Gastroesophageal sphincter (tissue), 4 donors: Measurements from ENCODE around the gene MFSD6. TPM values are rescaled to one million over a fixed set of nuclear protein-coding genes. Genes with fewer than 3 reads are reported as not detected.
A peak's percentile ranks its signal among the peaks of the same experiment; 100 is the strongest.

ENCODE experiments used
- ATAC-seq: fragments of 150-250 bp; one replicate; pipeline ENCODE4 v1.9.1; 2016; ENCODE audit warnings: mild to moderate bottlenecking, moderate library complexity
- H3K27ac ChIP-seq, 4 donors: fragments of 200-600 bp; sonication (generic) in 3 of 4; 1 replicate in 3 of 4; 2 replicates in 1 of 4; pipeline ENCODE4 v1.5.1; 2016 to 2019
- H3K27me3 ChIP-seq: fragments of 200-600 bp; sonication (generic); one replicate; pipeline ENCODE4 v1.5.1; 2019
- H3K36me3 ChIP-seq, 2 donors: fragments of 200-600 bp; sonication (generic); one replicate each; pipeline ENCODE4 v1.5.1; 2019; ENCODE audit warnings: control low read depth in 1 of 2
- H3K4me1 ChIP-seq, 3 donors: fragments of 200-600 bp; sonication (generic); 1 replicate in 2 of 3; 2 replicates in 1 of 3; pipeline ENCODE4 v1.5.1; 2016 to 2019; ENCODE audit warnings: control low read depth in 2 of 3
- H3K4me3 ChIP-seq, 2 donors: fragments of 200-600 bp; sonication (generic); one replicate each; pipeline ENCODE4 v1.5.1; 2019; ENCODE audit warnings: mild to moderate bottlenecking in 1 of 2, moderate library complexity in 1 of 2
- H3K9me3 ChIP-seq, 3 donors: fragments of 200-600 bp; sonication (generic); one replicate each; pipeline ENCODE4 v1.5.1; 2017 to 2019; ENCODE audit warnings: control low read depth in 2 of 3
- EP300 ChIP-seq: sonication (generic); formaldehyde crosslinking; IDR thresholded peaks from one replicate; pipeline ENCODE4 v1.6.1; 2017; ENCODE audit warnings: antibody characterized with exemption, mild to moderate bottlenecking
- POLR2A ChIP-seq, 2 donors: fragments of 450-650 bp; IDR thresholded peaks; one replicate each; pipeline ENCODE4 v1.6.1; 2017; ENCODE audit warnings: antibody characterized with exemption in 2 of 2, mild to moderate bottlenecking in 2 of 2, moderate library complexity in 1 of 2
- POLR2AphosphoS5 ChIP-seq: sonication (generic); formaldehyde crosslinking; IDR thresholded peaks from one replicate; pipeline ENCODE4 v1.6.1; 2017; ENCODE audit warnings: antibody characterized with exemption
- WGBS, 2 donors: methylation state at CpG; one replicate each; pipeline ENCODE4 v1.1.5; 2018; ENCODE audit warnings: low coverage in 1 of 2; 5-methylcytosine and 5-hydroxymethylcytosine counted together
- total RNA-seq, 4 donors: library from RNA; depleted of rRNA; stranded (reverse); fragments of >200 nt; gene quantifications; one replicate each; pipeline ENCODE4 v1.1.0, GENCODE V29; 2016
- TF ChIP-seq, protein P1 (sequence below), 4 experiments: fragments of 200-600 bp in 2 of 4; fragments of 450-650 bp in 2 of 4; sonication (generic) in 1 of 4; IDR thresholded peaks; one replicate each; pipeline ENCODE4 v1.5.1; 2017 to 2019; ENCODE audit warnings: antibody characterized with exemption in 4 of 4, mild to moderate bottlenecking in 2 of 4, moderate library complexity in 2 of 4

MFSD6 gene
- total RNA-seq, 4 donors from 2014 or later = 80.2 to 176 (median 143) TPM

DNA sequence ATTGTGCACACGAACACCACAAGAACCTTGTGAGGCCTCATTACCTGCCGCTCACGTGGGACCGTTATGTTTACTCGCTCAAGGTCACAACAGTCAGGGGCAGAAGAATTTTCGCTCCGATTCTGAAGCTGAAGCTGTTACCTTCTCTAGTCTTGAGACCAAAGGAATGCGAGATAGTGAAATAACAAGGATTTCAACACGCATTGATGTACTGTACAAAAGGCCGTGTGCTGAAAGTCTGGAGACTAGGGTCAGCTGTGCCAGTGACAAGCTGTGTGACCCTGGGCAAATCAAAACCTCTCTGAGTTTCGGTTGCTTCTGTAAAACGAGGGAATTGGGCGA is 125.8 kb downstream of the MFSD6 start:
- ATAC-seq = peak; percentile 40
- peak overlapping the region; percentile 73 to 80 for H3K4me3 ChIP-seq
- TF ChIP-seq POLR2A (IDR thresholded peaks at IDR 0.05) (no peak), EP300 (no peak), POLR2AphosphoS5 (no peak)
- TF ChIP-seq, protein P1, sequence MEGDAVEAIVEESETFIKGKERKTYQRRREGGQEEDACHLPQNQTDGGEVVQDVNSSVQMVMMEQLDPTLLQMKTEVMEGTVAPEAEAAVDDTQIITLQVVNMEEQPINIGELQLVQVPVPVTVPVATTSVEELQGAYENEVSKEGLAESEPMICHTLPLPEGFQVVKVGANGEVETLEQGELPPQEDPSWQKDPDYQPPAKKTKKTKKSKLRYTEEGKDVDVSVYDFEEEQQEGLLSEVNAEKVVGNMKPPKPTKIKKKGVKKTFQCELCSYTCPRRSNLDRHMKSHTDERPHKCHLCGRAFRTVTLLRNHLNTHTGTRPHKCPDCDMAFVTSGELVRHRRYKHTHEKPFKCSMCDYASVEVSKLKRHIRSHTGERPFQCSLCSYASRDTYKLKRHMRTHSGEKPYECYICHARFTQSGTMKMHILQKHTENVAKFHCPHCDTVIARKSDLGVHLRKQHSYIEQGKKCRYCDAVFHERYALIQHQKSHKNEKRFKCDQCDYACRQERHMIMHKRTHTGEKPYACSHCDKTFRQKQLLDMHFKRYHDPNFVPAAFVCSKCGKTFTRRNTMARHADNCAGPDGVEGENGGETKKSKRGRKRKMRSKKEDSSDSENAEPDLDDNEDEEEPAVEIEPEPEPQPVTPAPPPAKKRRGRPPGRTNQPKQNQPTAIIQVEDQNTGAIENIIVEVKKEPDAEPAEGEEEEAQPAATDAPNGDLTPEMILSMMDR (IDR thresholded peaks at IDR 0.05) = no peak
- H3K4me1 ChIP-seq = peaks cover 0 to 42% (median 3%) of the 10 kb centered on the region in 3 donors
- no peaks in the 10 kb centered on the region for H3K27me3 ChIP-seq
- peaks cover 0 to 18% (median 0%) of the 10 kb centered on the region in 3 donors for H3K9me3 ChIP-seq
- H3K36me3 ChIP-seq = no peaks in the 10 kb centered on the region
- 0 to 4% methylated on average over 5 of the region's 13 CpGs for WGBS, 2 donors
- H3K27ac ChIP-seq = peak overlapping the region; percentile 87 to 95 (median 94)

DNA sequence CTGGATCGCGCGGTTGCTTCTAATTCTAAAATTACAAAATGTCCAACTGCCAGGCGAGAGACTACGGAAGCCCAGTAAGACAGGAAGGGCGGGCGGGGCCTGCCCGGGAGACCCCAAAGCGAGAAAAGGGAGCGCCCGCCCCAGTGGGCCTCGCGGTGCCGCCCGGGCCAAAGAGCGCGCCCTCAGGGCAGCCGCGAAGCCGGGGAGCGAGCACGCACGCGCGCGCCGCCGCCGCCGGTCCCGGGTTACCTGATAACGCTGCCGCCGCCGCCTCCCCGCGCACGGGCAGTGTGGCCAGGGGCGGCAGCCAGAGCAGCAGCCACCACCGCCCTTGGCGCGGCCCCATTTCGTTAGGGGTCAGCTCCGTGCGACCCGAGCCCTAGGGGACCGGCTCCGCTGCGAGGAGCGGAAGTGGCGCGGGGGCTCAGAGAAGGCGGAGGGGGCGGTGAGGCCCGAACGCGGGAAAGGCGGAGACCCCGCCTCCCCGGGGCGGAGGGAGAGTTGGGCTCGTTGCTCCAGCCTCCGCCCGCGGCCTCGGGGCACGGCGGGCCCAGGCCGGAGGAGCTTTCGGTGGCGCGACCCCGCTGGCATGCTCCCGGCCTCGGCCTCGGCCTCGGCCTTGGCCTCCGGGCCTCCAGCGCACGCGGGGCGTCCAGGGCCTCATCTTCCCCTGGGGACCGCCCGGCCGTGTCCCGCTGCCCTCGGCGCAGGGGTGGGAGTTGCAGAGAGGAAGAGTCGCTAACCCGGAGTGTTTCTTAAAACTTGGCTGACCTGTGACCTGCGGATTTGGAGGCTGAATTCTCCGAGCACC is 126.4 kb downstream of the MFSD6 start, which contains the start of gene NEMP2:
Gene NEMP2 (minus strand): TSS at position 413 of the 811 bp plus-strand sequence. CDS start 67 bp downstream, at position 346.
- Histone ChIP-seq H3K27me3 (no peaks in the 10 kb centered on the region), H3K27ac (peak within 1 kb of the TSS; percentile 87 to 95 (median 94)), H3K4me1 (peaks cover 0 to 37% (median 3%) of the 10 kb centered on the region in 3 donors), H3K9me3 (peaks cover 0 to 24% (median 0%) of the 10 kb centered on the region in 3 donors), H3K36me3 (no peaks in the 10 kb centered on the region), H3K4me3 (peak within 1 kb of the TSS; percentile 73 to 80)
- peak; percentile 85 for ATAC-seq
- 0% methylated on average over 3 to 4 of the region's 92 CpGs for WGBS, 2 donors
- peak; percentile 77 to 78 for TF ChIP-seq POLR2A (IDR thresholded peaks at IDR 0.05)
- no peak for TF ChIP-seq EP300
- TF ChIP-seq, protein P1 (IDR thresholded peaks at IDR 0.05) = peak in 1 of 4 experiments; percentile 43
- peak; percentile 44 for TF ChIP-seq POLR2AphosphoS5

DNA sequence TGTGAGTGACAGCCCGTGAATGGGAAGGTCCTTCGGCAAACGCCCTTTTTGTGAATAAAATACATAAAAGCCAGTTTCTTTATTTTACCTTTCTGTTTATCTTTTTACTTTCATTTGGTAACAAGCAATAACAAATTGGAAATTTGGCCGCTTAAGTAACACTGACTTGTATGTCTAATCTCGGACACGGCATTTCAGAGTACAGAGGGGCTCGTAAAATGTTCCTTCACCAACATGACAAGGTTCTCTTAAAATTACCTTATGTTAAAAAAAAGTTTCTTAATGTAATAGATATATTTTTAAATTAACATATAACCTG is 126.9 kb downstream of the MFSD6 start:
- H3K36me3 ChIP-seq = no peaks in the 10 kb centered on the region
- H3K4me1 ChIP-seq = peaks cover 0 to 31% (median 3%) of the 10 kb centered on the region in 3 donors
- TF ChIP-seq EP300 (no peak), POLR2AphosphoS5 (no peak), POLR2A (IDR thresholded peaks at IDR 0.05) (no peak)
- TF ChIP-seq, protein P1 (IDR thresholded peaks at IDR 0.05) = no peak
- peak overlapping the region; percentile 73 to 80 for H3K4me3 ChIP-seq
- no peaks in the 10 kb centered on the region for H3K27me3 ChIP-seq
- no peak for ATAC-seq
- H3K9me3 ChIP-seq = peaks cover 0 to 30% (median 0%) of the 10 kb centered on the region in 3 donors
- peak overlapping the region; percentile 87 to 95 (median 94) for H3K27ac ChIP-seq
- WGBS, 2 donors = 0 to 1% methylated on average over 4 to 7 of the region's 7 CpGs

DNA sequence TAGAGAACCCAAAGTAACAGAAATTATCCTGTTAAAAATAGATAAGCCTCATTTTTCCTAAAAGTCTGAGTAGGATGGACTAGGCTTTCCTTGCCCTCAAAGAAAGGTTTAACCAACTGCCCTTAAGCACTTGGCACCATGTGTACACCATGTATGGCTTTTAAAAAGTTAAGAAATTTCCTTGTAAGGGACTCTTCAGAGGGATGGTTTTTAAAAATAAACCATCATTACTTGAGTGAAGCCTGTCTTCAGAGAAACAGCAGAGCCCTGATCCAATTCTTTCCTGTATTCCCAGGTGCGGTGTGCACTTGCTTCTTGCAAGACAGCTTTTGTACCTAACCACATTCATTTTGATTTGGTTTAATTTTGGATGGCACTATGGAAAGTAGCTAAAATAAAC is 127.4 kb downstream of the MFSD6 start:
- 15 to 33% methylated on average over 1 of the region's 1 CpG for WGBS, 2 donors
- TF ChIP-seq POLR2AphosphoS5 (no peak), POLR2A (IDR thresholded peaks at IDR 0.05) (no peak), EP300 (no peak)
- TF ChIP-seq, protein P1 (IDR thresholded peaks at IDR 0.05) = no peak
- Histone ChIP-seq H3K27me3 (no peaks in the 10 kb centered on the region), H3K36me3 (no peaks in the 10 kb centered on the region), H3K4me3 (peak overlapping the region; percentile 73 to 80), H3K9me3 (peaks cover 0 to 35% (median 0%) of the 10 kb centered on the region in 3 donors), H3K27ac (peak overlapping the region; percentile 87 to 95 (median 94)), H3K4me1 (peaks cover 0 to 28% (median 3%) of the 10 kb centered on the region in 3 donors)
- ATAC-seq = no peak

DNA sequence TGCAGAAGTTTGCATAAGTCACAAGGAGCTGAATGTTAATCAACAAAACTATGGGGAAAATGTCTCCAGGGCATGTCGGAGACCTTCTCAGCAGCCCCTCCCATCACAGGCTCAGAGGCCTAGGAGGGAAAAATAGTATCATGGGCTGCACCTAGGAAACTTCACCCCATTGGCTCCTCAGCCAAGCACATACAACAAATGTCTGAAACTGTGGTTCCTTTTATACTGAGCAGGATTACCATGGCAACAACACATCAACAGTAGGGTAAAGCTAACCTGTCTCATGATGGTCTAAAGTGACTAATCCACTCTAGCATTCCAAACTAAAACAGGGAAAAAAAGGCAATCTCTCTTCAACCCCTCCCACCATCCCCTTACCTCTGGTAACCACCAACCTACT is 129.6 kb downstream of the MFSD6 start:
- no peak for TF ChIP-seq POLR2AphosphoS5
- TF ChIP-seq, protein P1 (IDR thresholded peaks at IDR 0.05) = no peak
- no peak for TF ChIP-seq EP300
- TF ChIP-seq POLR2A (IDR thresholded peaks at IDR 0.05) = no peak
- 75% methylated on average over 1 of the region's 1 CpG; no CpG with 5 or more reads in 1 of the 2 donors for WGBS, 2 donors
- Histone ChIP-seq H3K4me1 (peaks cover 0 to 21% (median 3%) of the 10 kb centered on the region in 3 donors), H3K27ac (no peak overlapping the region), H3K9me3 (peaks cover 0 to 53% (median 0%) of the 10 kb centered on the region in 3 donors), H3K36me3 (no peaks in the 10 kb centered on the region), H3K27me3 (no peaks in the 10 kb centered on the region), H3K4me3 (no peak overlapping the region)
- no peak for ATAC-seq
